ENCODE measurements around the gene DICER1.

DICER1 gene

DNA sequence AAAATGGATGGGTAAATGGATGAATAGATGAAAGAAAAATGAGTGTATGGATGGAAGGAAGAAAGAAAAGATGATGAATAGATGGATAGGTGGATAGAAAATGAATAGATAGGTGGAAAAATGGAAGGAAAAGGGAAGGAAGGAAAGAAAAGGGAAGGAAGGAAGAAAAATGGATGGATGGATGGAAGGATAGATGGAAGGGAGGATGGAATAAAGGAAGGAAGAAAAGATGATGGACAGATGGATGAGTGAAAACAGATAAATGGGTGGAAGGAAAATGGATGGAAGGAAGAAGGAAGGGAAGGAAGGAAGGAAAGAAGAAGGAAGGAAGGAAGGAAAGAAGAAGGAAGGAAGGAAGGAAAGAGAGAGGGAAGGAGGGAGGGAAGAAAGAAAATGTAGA is 107.4 kb downstream of the DICER1 start:
- Histone ChIP-seq H3K27me3 (ENCODE audit: control insufficient read depth, insufficient read depth, low read length) (no peaks in the 10 kb centered on the region), H3K9me3 (replicated peaks; ENCODE audit: low read length) (no peaks in the 10 kb centered on the region), H3K4me3 (ENCODE audit: low read length) (no peak overlapping the region), H3K4me2 (ENCODE audit: low read length) (no peak overlapping the region), H3K36me3 (ENCODE audit: insufficient read depth, low read length) (no peaks in the 10 kb centered on the region), H3K9ac (ENCODE audit: low read depth, low read length) (no peak overlapping the region), H3K4me1 (ENCODE audit: control insufficient read depth, insufficient read depth, low read length) (no peaks in the 10 kb centered on the region)

DNA sequence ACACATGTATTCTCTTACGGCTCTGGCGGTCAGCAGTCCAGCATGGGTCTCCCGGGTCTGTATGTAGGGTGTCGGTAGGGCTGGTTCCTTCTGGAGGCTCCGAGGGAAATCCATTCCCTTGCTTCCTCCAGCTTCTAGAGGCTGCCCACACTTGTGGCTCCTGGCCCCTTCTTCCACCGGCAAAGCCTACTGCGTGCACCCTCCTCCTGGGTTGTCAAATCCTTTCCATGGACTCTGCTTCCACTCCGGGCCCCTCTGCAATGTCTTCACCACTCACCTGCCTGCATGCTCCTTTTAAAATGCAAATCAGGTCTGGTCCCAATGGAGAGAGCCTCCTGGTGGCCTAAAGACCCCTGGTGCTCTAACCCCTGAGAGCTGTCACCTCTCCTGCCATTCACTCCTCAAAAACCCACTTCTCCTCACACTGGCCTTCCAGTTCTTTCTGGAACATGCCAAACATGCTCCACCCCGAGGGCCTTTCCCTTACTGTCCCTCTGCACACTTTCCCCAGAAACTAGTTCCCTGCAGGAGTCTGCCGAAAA is 108.5 kb downstream of the DICER1 start:
- Histone ChIP-seq H3K9ac (ENCODE audit: low read depth, low read length) (no peak overlapping the region), H3K4me2 (ENCODE audit: low read length) (no peak overlapping the region), H3K9me3 (replicated peaks; ENCODE audit: low read length) (no peaks in the 10 kb centered on the region), H3K36me3 (ENCODE audit: insufficient read depth, low read length) (no peaks in the 10 kb centered on the region), H3K4me1 (ENCODE audit: control insufficient read depth, insufficient read depth, low read length) (no peaks in the 10 kb centered on the region), H3K27me3 (ENCODE audit: control insufficient read depth, insufficient read depth, low read length) (no peaks in the 10 kb centered on the region), H3K4me3 (ENCODE audit: low read length) (no peak overlapping the region)

DNA sequence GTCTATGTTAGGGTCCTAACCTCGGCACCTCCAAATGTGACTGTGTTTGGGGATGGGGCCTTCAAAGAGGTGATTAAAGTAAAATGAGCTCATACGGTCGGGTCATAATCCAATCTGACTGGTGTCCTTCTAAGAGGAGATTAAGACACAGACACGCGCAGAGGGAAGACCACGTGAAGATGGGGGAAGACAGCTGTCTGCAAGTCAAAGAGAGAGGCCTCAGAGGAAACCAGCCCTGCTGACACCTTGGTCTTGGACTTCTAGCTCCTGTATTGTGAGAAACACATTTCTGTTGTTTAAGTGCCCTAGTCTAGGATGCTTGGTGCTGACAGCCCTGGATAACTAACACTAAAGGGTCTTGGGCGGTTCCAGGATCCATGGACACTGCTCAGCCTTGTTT is 109.6 kb downstream of the DICER1 start:
- no peak overlapping the region for H3K4me3 ChIP-seq (ENCODE audit: low read length)
- no peaks in the 10 kb centered on the region for H3K27me3 ChIP-seq (ENCODE audit: control insufficient read depth, insufficient read depth, low read length)
- H3K4me2 ChIP-seq (ENCODE audit: low read length) = no peak overlapping the region
- H3K9me3 ChIP-seq (replicated peaks; ENCODE audit: low read length) = no peaks in the 10 kb centered on the region
- no peaks in the 10 kb centered on the region for H3K4me1 ChIP-seq (ENCODE audit: control insufficient read depth, insufficient read depth, low read length)
- H3K36me3 ChIP-seq (ENCODE audit: insufficient read depth, low read length) = no peaks in the 10 kb centered on the region
- no peak overlapping the region for H3K9ac ChIP-seq (ENCODE audit: low read depth, low read length)

DNA sequence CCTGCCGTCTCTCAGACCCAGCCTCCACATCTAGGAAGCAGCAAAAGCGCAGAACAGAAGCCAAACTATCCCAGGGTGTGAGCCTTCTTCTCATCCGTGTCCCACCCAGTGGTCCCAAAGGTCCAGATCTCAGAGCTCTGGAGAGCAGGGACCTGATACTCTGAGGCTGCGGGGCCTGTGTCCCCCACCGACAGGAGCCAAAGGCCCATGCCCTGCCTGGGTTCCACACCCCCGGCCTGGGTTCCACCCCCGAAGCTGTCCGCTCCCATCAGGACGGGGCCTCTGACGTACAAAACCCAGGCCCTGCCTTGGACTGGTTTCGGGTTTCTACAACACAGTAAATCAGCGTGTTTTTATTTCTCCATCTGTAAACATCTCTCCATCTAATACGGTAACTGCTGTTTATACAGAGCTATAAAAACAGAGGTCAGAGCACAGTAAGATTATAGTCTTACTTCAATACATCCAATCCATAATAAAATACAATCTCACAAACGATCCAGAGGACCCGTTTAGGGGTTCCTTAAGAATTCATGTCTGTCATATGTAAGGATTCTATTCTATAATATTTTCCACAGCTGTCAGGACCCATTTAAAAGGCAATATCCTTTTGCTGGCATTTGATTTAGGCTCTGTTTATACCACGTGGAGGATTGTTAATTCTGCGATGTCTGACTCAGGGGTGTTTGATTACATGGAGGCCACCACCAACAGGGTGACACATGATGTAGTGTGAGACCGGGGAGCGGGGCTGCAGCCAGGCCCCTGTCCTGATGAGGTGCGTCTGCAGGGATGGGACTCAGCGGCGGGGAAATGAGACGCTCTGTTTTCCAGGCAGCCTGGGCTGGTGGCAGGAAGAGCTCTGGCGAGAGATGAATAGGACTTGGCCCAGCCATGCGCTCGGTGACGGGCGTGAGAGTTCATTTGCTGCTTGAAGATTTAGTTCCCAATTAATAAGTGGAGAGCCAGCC is 110.3 kb downstream of the DICER1 start:
- H3K4me1 ChIP-seq (ENCODE audit: control insufficient read depth, insufficient read depth, low read length) = no peaks in the 10 kb centered on the region
- no peak overlapping the region for H3K4me3 ChIP-seq (ENCODE audit: low read length)
- no peaks in the 10 kb centered on the region for H3K9me3 ChIP-seq (replicated peaks; ENCODE audit: low read length)
- H3K36me3 ChIP-seq (ENCODE audit: insufficient read depth, low read length) = no peaks in the 10 kb centered on the region
- H3K9ac ChIP-seq (ENCODE audit: low read depth, low read length) = no peak overlapping the region
- H3K27me3 ChIP-seq (ENCODE audit: control insufficient read depth, insufficient read depth, low read length) = no peaks in the 10 kb centered on the region
- H3K4me2 ChIP-seq (ENCODE audit: low read length) = no peak overlapping the region

DNA sequence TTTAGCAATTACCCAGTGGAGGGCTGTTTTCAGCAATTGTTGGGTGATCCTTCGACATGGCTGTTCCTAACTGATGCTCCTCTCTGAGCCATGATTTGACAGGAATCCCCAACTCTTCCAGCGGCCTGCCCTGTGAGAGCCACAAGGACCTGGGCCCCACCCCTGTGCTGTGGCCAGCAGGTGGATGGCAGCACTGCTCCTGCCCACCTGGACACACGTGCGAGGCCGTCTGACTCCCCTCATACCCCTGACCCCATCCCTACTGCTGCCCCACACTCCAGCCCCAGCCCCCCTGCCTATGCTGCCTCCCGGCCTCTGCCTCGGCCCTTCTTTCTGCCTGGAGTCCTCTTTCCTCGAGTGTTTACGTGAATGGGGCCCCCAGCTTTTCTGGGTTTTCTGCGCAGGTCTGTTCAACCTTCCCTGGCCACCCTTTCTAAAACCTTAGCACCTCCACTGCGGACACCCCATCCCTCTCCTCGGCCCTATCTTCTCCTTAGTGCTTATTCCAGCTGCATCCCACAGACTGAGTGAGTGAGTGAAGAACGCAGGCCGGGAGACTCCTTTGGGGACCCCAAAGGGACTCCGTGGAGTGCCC is 111.4 kb downstream of the DICER1 start:
- Histone ChIP-seq H3K4me2 (ENCODE audit: low read length) (no peak overlapping the region), H3K4me1 (ENCODE audit: control insufficient read depth, insufficient read depth, low read length) (no peaks in the 10 kb centered on the region), H3K9me3 (replicated peaks; ENCODE audit: low read length) (no peaks in the 10 kb centered on the region), H3K9ac (ENCODE audit: low read depth, low read length) (no peak overlapping the region), H3K4me3 (ENCODE audit: low read length) (no peak overlapping the region), H3K36me3 (ENCODE audit: insufficient read depth, low read length) (no peaks in the 10 kb centered on the region), H3K27me3 (ENCODE audit: control insufficient read depth, insufficient read depth, low read length) (no peaks in the 10 kb centered on the region)

DNA sequence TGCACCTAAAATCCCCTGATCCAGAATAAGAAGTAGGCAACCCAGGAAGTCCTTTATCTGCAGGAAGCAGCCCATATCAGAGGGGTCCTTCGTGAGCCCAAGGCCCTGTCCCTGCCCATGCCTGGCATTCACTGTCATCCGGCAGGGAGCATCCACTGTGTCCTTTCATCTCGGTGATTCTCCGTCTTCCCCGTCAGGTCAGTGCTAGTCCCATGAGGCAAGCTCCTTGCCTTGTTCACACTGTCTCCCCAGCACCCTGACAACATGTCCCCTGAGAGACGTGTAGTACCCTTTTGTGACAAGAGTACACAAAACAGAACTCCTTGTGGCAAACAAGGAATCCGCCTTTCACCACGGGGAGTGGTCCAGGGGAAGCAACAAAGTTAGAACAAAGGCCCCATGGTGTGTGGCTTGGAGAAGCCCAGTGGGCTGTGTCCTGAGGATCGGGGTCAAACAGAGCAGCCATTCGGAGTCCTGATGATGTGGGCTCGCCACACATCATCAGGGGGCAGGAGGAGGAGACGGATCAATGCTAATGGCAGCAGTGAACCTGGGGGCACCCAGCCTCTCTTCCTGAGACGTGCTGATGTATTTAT is 112.1 kb downstream of the DICER1 start:
- no peaks in the 10 kb centered on the region for H3K36me3 ChIP-seq (ENCODE audit: insufficient read depth, low read length)
- no peaks in the 10 kb centered on the region for H3K4me1 ChIP-seq (ENCODE audit: control insufficient read depth, insufficient read depth, low read length)
- no peak overlapping the region for H3K4me2 ChIP-seq (ENCODE audit: low read length)
- H3K4me3 ChIP-seq (ENCODE audit: low read length) = no peak overlapping the region
- H3K9me3 ChIP-seq (replicated peaks; ENCODE audit: low read length) = no peaks in the 10 kb centered on the region
- H3K27me3 ChIP-seq (ENCODE audit: control insufficient read depth, insufficient read depth, low read length) = no peaks in the 10 kb centered on the region
- H3K9ac ChIP-seq (ENCODE audit: low read depth, low read length) = no peak overlapping the region

DNA sequence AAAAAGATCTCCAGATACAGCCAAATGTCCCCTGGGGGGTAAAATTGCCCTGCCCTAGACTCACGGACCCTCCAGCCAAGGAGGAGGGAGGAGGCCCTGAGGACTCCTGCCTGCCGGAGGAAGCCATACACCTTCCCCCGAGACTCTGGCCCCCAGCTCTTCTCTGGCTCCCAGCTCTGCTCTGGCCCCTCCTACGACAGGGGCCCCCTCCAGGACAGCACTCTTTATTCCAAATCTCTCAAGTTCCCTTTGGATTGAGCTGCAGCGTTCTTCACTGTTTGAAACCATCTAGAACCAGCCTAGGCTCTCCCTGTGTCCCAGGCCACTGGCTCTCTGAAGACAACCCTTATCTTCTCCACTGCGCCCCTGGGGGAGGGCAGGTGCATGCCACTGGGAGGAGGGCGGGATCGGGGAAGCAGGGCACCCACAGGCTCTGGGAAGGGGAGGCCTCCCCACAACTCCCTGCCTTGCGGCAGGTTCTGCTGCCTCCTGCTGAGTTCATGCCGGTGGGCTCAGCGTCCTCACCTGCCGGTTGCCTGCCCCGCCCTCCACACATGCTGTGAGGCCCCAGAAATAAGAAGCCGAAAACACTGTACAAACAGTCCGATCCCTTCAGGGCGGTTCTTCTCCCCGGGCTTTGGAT is 112.7 kb downstream of the DICER1 start:
- Histone ChIP-seq H3K36me3 (ENCODE audit: insufficient read depth, low read length) (no peaks in the 10 kb centered on the region), H3K4me3 (ENCODE audit: low read length) (no peak overlapping the region), H3K9me3 (replicated peaks; ENCODE audit: low read length) (no peaks in the 10 kb centered on the region), H3K27me3 (ENCODE audit: control insufficient read depth, insufficient read depth, low read length) (no peaks in the 10 kb centered on the region), H3K9ac (ENCODE audit: low read depth, low read length) (no peak overlapping the region), H3K4me1 (ENCODE audit: control insufficient read depth, insufficient read depth, low read length) (no peaks in the 10 kb centered on the region), H3K4me2 (ENCODE audit: low read length) (no peak overlapping the region)

DNA sequence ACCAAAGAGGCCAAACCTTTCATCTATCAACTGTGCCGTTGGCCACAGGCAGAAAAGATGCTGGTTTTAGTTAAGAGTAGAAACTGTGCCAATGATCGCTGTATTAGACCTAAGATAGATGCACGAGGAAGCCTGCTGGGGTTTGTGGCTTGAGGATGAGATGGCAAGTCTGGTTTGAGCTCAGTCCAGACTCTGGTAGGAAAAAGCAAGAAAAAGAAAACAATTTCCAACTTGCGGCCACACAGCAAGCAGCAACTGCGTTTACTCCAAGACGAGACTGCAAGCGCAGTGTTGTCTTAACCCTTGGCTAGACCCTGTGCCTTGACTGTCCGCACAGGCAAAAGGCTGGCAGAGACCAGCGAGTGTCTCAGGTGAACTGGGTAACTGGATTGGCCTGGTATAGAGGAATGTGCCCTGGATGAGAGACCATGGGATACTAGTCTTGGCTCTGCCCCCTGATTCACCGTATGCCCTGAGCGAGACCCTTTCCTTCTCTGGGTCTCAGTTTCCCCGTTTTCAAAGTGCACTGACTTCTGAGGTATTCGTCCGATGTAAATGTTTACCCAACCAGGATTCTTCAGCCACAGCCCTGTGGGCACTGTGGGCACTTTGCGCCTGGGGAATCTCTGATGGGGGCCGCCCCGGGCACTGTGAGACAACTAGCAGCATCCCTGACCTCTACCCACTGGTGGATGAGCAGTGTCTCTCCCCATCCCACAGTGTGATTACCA is 113.4 kb downstream of the DICER1 start:
- H3K4me3 ChIP-seq (ENCODE audit: low read length) = no peak overlapping the region
- H3K36me3 ChIP-seq (ENCODE audit: insufficient read depth, low read length) = no peaks in the 10 kb centered on the region
- no peaks in the 10 kb centered on the region for H3K9me3 ChIP-seq (replicated peaks; ENCODE audit: low read length)
- H3K27me3 ChIP-seq (ENCODE audit: control insufficient read depth, insufficient read depth, low read length) = no peaks in the 10 kb centered on the region
- H3K4me1 ChIP-seq (ENCODE audit: control insufficient read depth, insufficient read depth, low read length) = no peaks in the 10 kb centered on the region
- no peak overlapping the region for H3K9ac ChIP-seq (ENCODE audit: low read depth, low read length)
- H3K4me2 ChIP-seq (ENCODE audit: low read length) = no peak overlapping the region

DNA sequence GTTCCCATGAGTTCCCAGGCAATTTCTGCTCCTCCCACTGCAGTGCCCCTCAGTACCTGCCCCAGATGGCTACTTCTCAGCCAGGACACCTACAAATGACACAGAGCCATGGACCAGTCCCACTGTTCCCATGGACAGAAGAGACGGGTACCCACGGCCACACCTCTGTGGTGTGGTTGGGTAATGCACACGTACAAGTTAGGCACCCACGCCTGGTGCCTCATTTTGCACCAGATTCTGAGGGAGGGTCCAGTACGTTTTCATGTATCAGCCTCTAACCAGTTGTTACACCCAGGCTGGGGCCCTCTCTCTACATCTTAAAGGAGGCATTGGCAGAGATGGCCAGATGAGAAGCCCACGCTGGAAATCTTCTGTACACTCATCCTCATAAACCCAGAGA is 114.0 kb downstream of the DICER1 start:
- no peaks in the 10 kb centered on the region for H3K9me3 ChIP-seq (replicated peaks; ENCODE audit: low read length)
- no peaks in the 10 kb centered on the region for H3K4me1 ChIP-seq (ENCODE audit: control insufficient read depth, insufficient read depth, low read length)

DNA sequence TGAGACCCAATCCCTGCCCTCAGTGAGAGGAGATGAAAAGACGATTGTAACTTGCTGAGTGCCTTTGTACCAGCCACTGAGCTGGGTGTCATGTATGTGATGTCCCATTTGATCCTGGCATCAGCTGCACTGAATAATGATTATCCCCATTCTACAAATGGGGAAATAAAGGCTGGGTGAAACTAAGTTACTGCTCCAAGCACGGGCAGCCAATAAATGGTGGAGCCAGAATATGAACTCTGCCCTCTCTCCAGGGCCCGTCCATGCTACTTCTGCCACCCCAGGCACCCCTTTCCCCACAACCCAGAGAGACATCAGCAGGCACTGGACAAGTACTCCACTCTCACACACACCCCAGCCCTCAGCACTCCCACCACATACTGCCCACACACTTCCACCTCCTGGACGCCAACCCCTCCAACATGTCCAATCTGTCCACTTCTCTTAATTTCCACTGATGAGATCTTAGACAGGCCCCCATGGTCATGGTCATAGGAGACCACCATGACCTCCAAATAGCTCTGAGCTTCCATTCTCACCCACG is 115.8 kb downstream of the DICER1 start:
- no peaks in the 10 kb centered on the region for H3K9me3 ChIP-seq (replicated peaks; ENCODE audit: low read length)
- no peak overlapping the region for H3K4me3 ChIP-seq (ENCODE audit: low read length)
- no peaks in the 10 kb centered on the region for H3K27me3 ChIP-seq (ENCODE audit: control insufficient read depth, insufficient read depth, low read length)
- H3K4me1 ChIP-seq (ENCODE audit: control insufficient read depth, insufficient read depth, low read length) = no peaks in the 10 kb centered on the region
- H3K36me3 ChIP-seq (ENCODE audit: insufficient read depth, low read length) = no peaks in the 10 kb centered on the region
- H3K4me2 ChIP-seq (ENCODE audit: low read length) = no peak overlapping the region
- H3K9ac ChIP-seq (ENCODE audit: low read depth, low read length) = no peak overlapping the region

More for the DNA sequence above, 114.0 kb downstream of the DICER1 start:
- Histone ChIP-seq H3K4me3 (ENCODE audit: low read length) (no peak overlapping the region), H3K4me2 (ENCODE audit: low read length) (no peak overlapping the region), H3K27me3 (ENCODE audit: control insufficient read depth, insufficient read depth, low read length) (no peaks in the 10 kb centered on the region), H3K36me3 (ENCODE audit: insufficient read depth, low read length) (no peaks in the 10 kb centered on the region), H3K9ac (ENCODE audit: low read depth, low read length) (no peak overlapping the region)
